A673 (cell line): ENCODE results near the gene DLK1. TPM values are rescaled to one million over a fixed set of nuclear protein-coding genes. Genes with fewer than 3 reads are reported as not detected.

ENCODE experiments used
- BruUV-seq: library from RNA; stranded (reverse); fragments of 400-500 nt; replicated peaks from 2 replicates; lab custom pipeline; 2021; lab: Mats Ljungman, UMichigan
- CTCF ChIA-PET: fragments of 300-600 bp; sonication (Branson Sonifier 250); formaldehyde crosslinking; loops from one replicate; lab custom pipeline; 2022; ENCODE audit warnings: antibody characterized with exemption; lab: Charles Lee
- POLR2A ChIA-PET: fragments of 300-600 bp; sonication (Branson Sonifier 250); formaldehyde crosslinking; loops from one replicate; lab custom pipeline; 2022; ENCODE audit warnings: antibody characterized with exemption; ENCODE audit not compliant: low non-redundant PET; lab: Charles Lee
- DNase-seq: peaks from one replicate; pipeline ENCODE4 v3.0.0-alpha.2; 2015; ENCODE audit warnings: low spot score
- H3K27ac ChIP-seq: fragments of 200-600 bp; sonication (generic); 2 replicates; pipeline ENCODE4 v1.5.1; 2016; ENCODE audit warnings: mixed run types, low read depth, mild to moderate bottlenecking, mixed read lengths, antibody characterized with exemption, low read length; ENCODE audit not compliant: poor library complexity, severe bottlenecking
- H3K27me3 ChIP-seq: fragments of 200-600 bp; sonication (generic); replicated peaks from 2 replicates; pipeline ENCODE4 v1.6.1; 2017; ENCODE audit warnings: mixed run types, low read depth, mild to moderate bottlenecking, mixed read lengths, antibody characterized with exemption, low read length; ENCODE audit not compliant: insufficient read depth, poor library complexity
- H3K36me3 ChIP-seq: fragments of 200-600 bp; sonication (generic); 2 replicates; pipeline ENCODE4 v1.6.1; 2016; ENCODE audit warnings: mixed run types, mild to moderate bottlenecking, mixed read lengths, antibody characterized with exemption, low read length; ENCODE audit not compliant: insufficient read depth, poor library complexity, severe bottlenecking
- H3K4me1 ChIP-seq: fragments of 200-600 bp; sonication (generic); 2 replicates; pipeline ENCODE4 v1.6.1; 2017; ENCODE audit warnings: mixed run types, mild to moderate bottlenecking, mixed read lengths, antibody characterized with exemption, low read length; ENCODE audit not compliant: insufficient read depth, poor library complexity, severe bottlenecking
- H3K4me3 ChIP-seq: fragments of 200-600 bp; sonication (generic); 2 replicates; pipeline ENCODE4 v1.5.1; 2016; ENCODE audit warnings: low read depth, mixed run types, mild to moderate bottlenecking, mixed read lengths, low read length; ENCODE audit not compliant: poor library complexity, severe bottlenecking
- H3K9me3 ChIP-seq: fragments of 200-600 bp; sonication (generic); 2 replicates; pipeline ENCODE4 v1.6.1; 2016; ENCODE audit warnings: mixed run types, low read depth, mild to moderate bottlenecking, mixed read lengths, antibody characterized with exemption, low read length; ENCODE audit not compliant: poor library complexity, severe bottlenecking
- EZH2 ChIP-seq: fragments of 200-600 bp; sonication (generic); IDR thresholded peaks from 2 replicates; pipeline ENCODE4 v1.6.1; 2017; ENCODE audit warnings: borderline replicate concordance, low read depth, mild to moderate bottlenecking, mixed read lengths, antibody characterized with exemption, low read length; ENCODE audit not compliant: poor library complexity, severe bottlenecking
- intact Hi-C: fragments of 100-400 bp; cut with micrococcal nuclease; formaldehyde crosslinking; loops from one replicate; pipeline ENCODE4 v1.10.0; 2022; ENCODE audit not compliant: unreplicated experiment
- total RNA-seq: library from RNA; stranded (reverse); gene quantifications from 2 replicates; pipeline ENCODE4 v1.2.3, GENCODE V29; 2021
- TF ChIP-seq, protein P1 (sequence below): fragments of 300-800, 200-600 bp; sonication (generic); conservative IDR thresholded peaks from 2 replicates; pipeline ENCODE4 v1.5.1; 2017; ENCODE audit warnings: low read depth, mild to moderate bottlenecking, antibody characterized with exemption, low read length, moderate library complexity, mixed read lengths

The DLK1 gene
- total RNA-seq, 1 experiment from 2014 or later: not detected

GRCh38 chr14:100785626-100786025, 58.9 kb downstream of the DLK1 start:
- no TSS peak for BruUV-seq
- no peaks in the 10 kb centered on the region for H3K4me1 ChIP-seq

DNA sequence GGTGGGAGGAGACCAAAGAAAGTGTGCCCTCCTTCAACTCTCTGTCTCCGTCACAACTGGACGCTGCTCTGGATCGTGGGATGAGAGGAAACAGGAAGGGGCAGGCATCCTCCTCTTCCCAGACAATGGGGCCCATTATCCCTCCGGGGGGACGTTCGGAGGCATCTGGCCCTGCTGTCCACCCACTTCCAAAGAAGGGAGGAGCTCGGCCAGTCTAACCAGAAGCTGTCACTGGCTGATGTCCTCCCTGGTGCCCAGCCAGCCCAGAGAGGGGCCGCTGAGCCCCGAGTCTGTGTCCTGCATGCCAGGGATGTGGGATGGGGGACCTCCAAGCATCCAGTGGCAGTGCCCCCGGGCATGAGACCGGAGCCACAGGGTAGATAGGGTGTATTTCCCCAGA, 59.4 kb downstream of the DLK1 start:
- no peak for DNase-seq
- ChIA-PET CTCF (no interaction called here), POLR2A (no interaction called here)
- intact Hi-C loops: no loop called here
- Histone ChIP-seq H3K27ac (no peak overlapping the region), H3K4me1 (no peaks in the 10 kb centered on the region), H3K4me3 (no peak overlapping the region), H3K9me3 (no peaks in the 10 kb centered on the region), H3K27me3 (no peaks in the 10 kb centered on the region), H3K36me3 (no peaks in the 10 kb centered on the region)
- no peak for TF ChIP-seq EZH2
- TF ChIP-seq, protein P1, sequence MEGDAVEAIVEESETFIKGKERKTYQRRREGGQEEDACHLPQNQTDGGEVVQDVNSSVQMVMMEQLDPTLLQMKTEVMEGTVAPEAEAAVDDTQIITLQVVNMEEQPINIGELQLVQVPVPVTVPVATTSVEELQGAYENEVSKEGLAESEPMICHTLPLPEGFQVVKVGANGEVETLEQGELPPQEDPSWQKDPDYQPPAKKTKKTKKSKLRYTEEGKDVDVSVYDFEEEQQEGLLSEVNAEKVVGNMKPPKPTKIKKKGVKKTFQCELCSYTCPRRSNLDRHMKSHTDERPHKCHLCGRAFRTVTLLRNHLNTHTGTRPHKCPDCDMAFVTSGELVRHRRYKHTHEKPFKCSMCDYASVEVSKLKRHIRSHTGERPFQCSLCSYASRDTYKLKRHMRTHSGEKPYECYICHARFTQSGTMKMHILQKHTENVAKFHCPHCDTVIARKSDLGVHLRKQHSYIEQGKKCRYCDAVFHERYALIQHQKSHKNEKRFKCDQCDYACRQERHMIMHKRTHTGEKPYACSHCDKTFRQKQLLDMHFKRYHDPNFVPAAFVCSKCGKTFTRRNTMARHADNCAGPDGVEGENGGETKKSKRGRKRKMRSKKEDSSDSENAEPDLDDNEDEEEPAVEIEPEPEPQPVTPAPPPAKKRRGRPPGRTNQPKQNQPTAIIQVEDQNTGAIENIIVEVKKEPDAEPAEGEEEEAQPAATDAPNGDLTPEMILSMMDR: no peak
- BruUV-seq: no TSS peak

More at GRCh38 chr14:100785626-100786025, 58.9 kb downstream of the DLK1 start:
- Histone ChIP-seq H3K36me3 (no peaks in the 10 kb centered on the region), H3K27ac (no peak overlapping the region), H3K4me3 (no peak overlapping the region), H3K9me3 (no peaks in the 10 kb centered on the region), H3K27me3 (no peaks in the 10 kb centered on the region)
- TF ChIP-seq, protein P1: no peak
- TF ChIP-seq EZH2: no peak
- ChIA-PET CTCF (no interaction called here), POLR2A (no interaction called here)
- DNase-seq: no peak
- intact Hi-C loops: no loop called here

DNA sequence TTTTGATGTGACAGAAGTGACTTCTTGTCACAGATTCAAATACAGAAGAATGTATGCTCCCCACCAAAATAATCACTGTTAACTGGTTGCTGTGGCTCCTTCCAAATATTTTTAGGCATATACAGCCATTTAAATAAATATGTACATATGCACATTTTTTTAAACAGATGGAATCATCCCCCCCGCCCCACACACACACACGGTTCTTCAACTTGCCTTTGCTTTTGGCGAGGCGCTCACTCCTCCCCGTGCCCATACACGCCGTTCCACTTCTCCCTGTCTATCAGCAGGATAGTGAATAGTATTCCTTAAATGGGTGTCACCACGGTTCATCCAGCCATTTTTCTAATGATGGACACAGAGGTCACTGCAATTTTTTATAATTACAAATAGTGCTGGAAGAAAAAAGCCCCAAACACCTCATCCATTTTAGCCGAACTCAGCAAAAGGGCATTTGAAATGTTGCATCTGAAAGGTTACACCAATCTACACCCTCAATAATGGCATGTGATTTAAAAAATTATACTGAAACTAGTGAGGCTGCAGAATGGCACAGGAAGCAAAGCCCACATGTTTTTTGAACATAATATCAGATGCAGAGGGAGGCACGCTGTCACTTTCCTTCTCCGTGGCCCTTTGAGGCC, 60.0 kb downstream of the DLK1 start:
- intact Hi-C loops: no loop called here

More for the DNA sequence above, 60.0 kb downstream of the DLK1 start:
- no peaks in the 10 kb centered on the region for H3K36me3 ChIP-seq
- no peak for DNase-seq
- no peak for TF ChIP-seq EZH2
- TF ChIP-seq, protein P1: no peak
- no peak overlapping the region for H3K4me3 ChIP-seq
- no peak overlapping the region for H3K27ac ChIP-seq
- H3K4me1 ChIP-seq: no peaks in the 10 kb centered on the region
- ChIA-PET POLR2A (no interaction called here), CTCF (no interaction called here)
- H3K9me3 ChIP-seq: no peaks in the 10 kb centered on the region
- no TSS peak for BruUV-seq
- H3K27me3 ChIP-seq: no peaks in the 10 kb centered on the region
